Uterus (tissue), 4 donors: Measurements from ENCODE around the gene PWWP2B. TPM values are rescaled to one million over a fixed set of nuclear protein-coding genes. Genes with fewer than 3 reads are reported as not detected.

Experiments used
- DNase-seq, 2 donors: peaks; one replicate each; pipeline ENCODE4 v3.0.0-alpha.2; 2019 to 2020
- H3K27ac ChIP-seq, 2 donors: fragments of 200-600 bp; sonication (generic); 1 replicate in 1 of 2; 2 replicates in 1 of 2; pipeline ENCODE4 v1.5.1; 2016 to 2018
- H3K27me3 ChIP-seq, 2 donors: fragments of 200-600 bp; sonication (generic); one replicate each; pipeline ENCODE4 v1.5.1; 2018 to 2019; ENCODE audit warnings: control low read depth in 1 of 2
- H3K36me3 ChIP-seq, 2 donors: fragments of 200-600 bp; sonication (generic); one replicate each; pipeline ENCODE4 v1.5.1; 2019; ENCODE audit warnings: control low read depth in 1 of 2
- H3K4me1 ChIP-seq, 2 donors: fragments of 200-600 bp; sonication (generic); one replicate each; pipeline ENCODE4 v1.5.1; 2018 to 2019; ENCODE audit warnings: control low read depth in 1 of 2
- H3K4me3 ChIP-seq, 2 donors: fragments of 200-600 bp; sonication (generic); 1 replicate in 1 of 2; 2 replicates in 1 of 2; pipeline ENCODE4 v1.5.1; 2018 to 2019; ENCODE audit warnings: mild to moderate bottlenecking in 1 of 2
- H3K9me3 ChIP-seq, 2 donors: fragments of 200-600 bp; sonication (generic); one replicate each; pipeline ENCODE4 v1.5.1; 2019; ENCODE audit warnings: control low read depth in 1 of 2
- CTCF ChIP-seq, 4 experiments: fragments of 200-600 bp in 2 of 4; fragments of 450-650 bp in 2 of 4; sonication (generic) in 2 of 4; IDR thresholded peaks; one replicate each; pipeline ENCODE4 v1.5.1; 2016 to 2019; ENCODE audit warnings: antibody characterized with exemption in 4 of 4, mild to moderate bottlenecking in 2 of 4, moderate library complexity in 1 of 4
- POLR2A ChIP-seq, 2 donors: fragments of 450-650 bp; IDR thresholded peaks; one replicate each; pipeline ENCODE4 v1.6.1; 2016; ENCODE audit warnings: antibody characterized with exemption in 2 of 2, mild to moderate bottlenecking in 1 of 2, moderate library complexity in 1 of 2
- intact Hi-C: fragments of 100-400 bp; cut with DNase I; formaldehyde crosslinking; loops from one replicate; pipeline ENCODE4 v1.15.1; 2023; ENCODE audit warnings: low total_unique reads
- total RNA-seq, 4 donors: library from RNA; depleted of rRNA in 3 of 4; stranded (reverse); fragments of >200 nt in 3 of 4; gene quantifications; one replicate each; pipeline versions ENCODE4 v1.1.0 to v1.2.4, GENCODE V29; 2014 to 2023
- donor health status: DM: yes; HTN: yes; CAD: no.

The PWWP2B gene
- total RNA-seq, 4 donors from 2014 or later, result 0.29 to 27.6 (median 8.3) TPM

DNA sequence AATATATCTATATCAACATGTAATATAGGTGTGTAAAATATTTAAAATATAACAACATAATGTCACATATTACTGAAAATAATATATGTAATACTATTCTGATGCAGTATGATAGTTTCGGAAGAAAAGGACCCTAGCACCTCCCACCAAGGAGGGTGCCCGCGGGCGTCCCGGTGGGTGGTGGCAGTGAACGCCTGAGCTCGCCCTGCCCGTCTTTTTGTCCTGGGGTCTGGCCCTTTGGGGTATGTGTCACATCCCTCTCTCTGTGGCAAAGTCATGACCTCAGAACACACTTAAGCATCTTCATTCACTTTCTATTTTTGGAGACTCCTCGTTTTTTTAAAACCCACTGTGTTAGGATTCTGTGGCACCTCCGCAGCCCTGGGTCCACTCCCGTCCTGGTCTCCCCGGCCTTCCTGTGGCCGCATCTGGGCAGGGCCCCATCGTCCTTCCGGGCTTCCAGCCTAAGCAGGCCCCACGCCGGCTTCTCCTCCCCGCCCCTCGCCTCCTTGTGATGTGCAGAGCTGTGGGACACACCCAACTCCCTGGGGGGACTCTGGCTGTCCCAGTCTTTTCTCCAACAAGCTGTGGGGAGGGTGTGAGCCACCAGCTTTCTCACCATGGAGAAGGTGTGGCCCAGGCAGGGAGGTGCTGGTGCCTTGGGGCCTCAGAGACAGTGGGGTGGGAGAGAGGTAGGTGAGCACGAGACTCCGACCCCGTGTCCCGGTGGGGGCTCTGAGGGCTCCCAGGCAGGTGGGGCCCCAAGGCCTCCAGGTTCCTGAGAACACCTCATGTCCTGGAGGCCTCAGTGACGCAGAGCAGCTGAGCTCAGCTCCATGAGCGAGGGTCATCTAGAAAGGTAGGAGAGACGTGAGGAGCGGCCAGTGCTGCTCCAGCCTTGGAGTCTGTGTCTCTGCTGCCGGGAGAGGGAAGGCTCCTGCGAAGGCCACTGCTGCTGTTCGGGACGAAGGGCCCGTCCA, 16.5 kb downstream of the PWWP2B start:
- no peak overlapping the region for H3K4me3 ChIP-seq
- no peak for DNase-seq
- no peaks in the 10 kb centered on the region for H3K36me3 ChIP-seq
- H3K27ac ChIP-seq, result peak overlapping the region; percentile 35 to 89
- intact Hi-C loops, result no loop called here
- peaks cover 2 to 24% of the 10 kb centered on the region in 2 donors for H3K4me1 ChIP-seq
- H3K9me3 ChIP-seq, result no peaks in the 10 kb centered on the region
- TF ChIP-seq POLR2A (IDR thresholded peaks at IDR 0.05) (no peak), CTCF (IDR thresholded peaks at IDR 0.05) (no peak)
- no peaks in the 10 kb centered on the region for H3K27me3 ChIP-seq

- DNase-seq, result no peak
- H3K27me3 ChIP-seq, result no peaks in the 10 kb centered on the region
- H3K9me3 ChIP-seq, result no peaks in the 10 kb centered on the region
- H3K4me1 ChIP-seq, result peaks cover 5 to 26% of the 10 kb centered on the region in 2 donors
- intact Hi-C loops, result no loop called here
- H3K4me3 ChIP-seq, result no peak overlapping the region
- no peak for TF ChIP-seq CTCF (IDR thresholded peaks at IDR 0.05)
- no peak for TF ChIP-seq POLR2A (IDR thresholded peaks at IDR 0.05)
- no peaks in the 10 kb centered on the region for H3K36me3 ChIP-seq
- H3K27ac ChIP-seq, result peak overlapping the region in 1 of 2 donors; percentile 17
Observed at GRCh38 chr10:132414402-132415016, 17.5 kb downstream of the PWWP2B start.

DNA sequence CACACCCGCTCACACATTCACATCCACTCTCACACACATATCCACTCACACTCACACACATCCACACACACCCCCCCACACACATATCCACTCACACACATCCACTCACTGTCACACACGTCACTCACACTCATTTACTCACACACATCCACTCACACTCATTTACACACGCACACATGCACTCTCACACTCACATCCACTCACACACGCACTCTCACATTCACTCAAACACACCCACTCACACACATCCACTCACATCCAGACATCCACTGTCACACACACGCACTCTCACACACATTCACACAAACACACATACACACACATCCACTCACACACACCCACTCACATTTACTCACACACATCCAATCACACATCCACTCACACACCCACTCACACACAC, 18.3 kb downstream of the PWWP2B start:
- Histone ChIP-seq H3K27me3 (no peaks in the 10 kb centered on the region), H3K36me3 (no peaks in the 10 kb centered on the region), H3K9me3 (no peaks in the 10 kb centered on the region), H3K27ac (no peak overlapping the region), H3K4me1 (peaks cover 5 to 33% of the 10 kb centered on the region in 2 donors), H3K4me3 (no peak overlapping the region)
- TF ChIP-seq CTCF (IDR thresholded peaks at IDR 0.05) (no peak), POLR2A (IDR thresholded peaks at IDR 0.05) (no peak)
- DNase-seq, result no peak
- intact Hi-C loops, result no loop called here

- no peak overlapping the region for H3K4me3 ChIP-seq
- TF ChIP-seq POLR2A (IDR thresholded peaks at IDR 0.05), result no peak
- no peak for TF ChIP-seq CTCF (IDR thresholded peaks at IDR 0.05)
- no peak for DNase-seq
- no peaks in the 10 kb centered on the region for H3K36me3 ChIP-seq
- intact Hi-C loops, result no loop called here
- H3K9me3 ChIP-seq, result no peaks in the 10 kb centered on the region
- H3K27me3 ChIP-seq, result no peaks in the 10 kb centered on the region
- peaks cover 9 to 39% of the 10 kb centered on the region in 2 donors for H3K4me1 ChIP-seq
- H3K27ac ChIP-seq, result no peak overlapping the region
Observed at GRCh38 chr10:132415956-132416355, 19.0 kb downstream of the PWWP2B start.
